Raji (cell line): ENCODE data around the gene ARHGAP27.

Source experiments
- POLR2A ChIP-seq: IDR thresholded peaks from 2 replicates; pipeline ENCODE4 v1.6.1; 2011; ENCODE audit warnings: low read depth, low read length, control low read depth; ENCODE audit not compliant: insufficient read depth

The ARHGAP27 gene, protein sequence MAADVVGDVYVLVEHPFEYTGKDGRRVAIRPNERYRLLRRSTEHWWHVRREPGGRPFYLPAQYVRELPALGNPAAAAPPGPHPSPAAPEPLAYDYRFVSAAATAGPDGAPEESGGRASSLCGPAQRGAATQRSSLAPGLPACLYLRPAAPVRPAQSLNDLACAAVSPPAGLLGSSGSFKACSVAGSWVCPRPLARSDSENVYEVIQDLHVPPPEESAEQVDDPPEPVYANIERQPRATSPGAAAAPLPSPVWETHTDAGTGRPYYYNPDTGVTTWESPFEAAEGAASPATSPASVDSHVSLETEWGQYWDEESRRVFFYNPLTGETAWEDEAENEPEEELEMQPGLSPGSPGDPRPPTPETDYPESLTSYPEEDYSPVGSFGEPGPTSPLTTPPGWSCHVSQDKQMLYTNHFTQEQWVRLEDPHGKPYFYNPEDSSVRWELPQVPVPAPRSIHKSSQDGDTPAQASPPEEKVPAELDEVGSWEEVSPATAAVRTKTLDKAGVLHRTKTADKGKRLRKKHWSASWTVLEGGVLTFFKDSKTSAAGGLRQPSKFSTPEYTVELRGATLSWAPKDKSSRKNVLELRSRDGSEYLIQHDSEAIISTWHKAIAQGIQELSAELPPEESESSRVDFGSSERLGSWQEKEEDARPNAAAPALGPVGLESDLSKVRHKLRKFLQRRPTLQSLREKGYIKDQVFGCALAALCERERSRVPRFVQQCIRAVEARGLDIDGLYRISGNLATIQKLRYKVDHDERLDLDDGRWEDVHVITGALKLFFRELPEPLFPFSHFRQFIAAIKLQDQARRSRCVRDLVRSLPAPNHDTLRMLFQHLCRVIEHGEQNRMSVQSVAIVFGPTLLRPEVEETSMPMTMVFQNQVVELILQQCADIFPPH

GRCh38 chr17:45432405-45433158 lies at the start of gene ARHGAP27:
ARHGAP27 (minus strand) TSS chr17:45432870; CDS start chr17:45430279, 2,591 bp downstream.
- no peak for TF ChIP-seq POLR2A

GRCh38 chr17:45451131-45451530 lies 18.5 kb upstream of the ARHGAP27 start:
- no peak for TF ChIP-seq POLR2A

DNA sequence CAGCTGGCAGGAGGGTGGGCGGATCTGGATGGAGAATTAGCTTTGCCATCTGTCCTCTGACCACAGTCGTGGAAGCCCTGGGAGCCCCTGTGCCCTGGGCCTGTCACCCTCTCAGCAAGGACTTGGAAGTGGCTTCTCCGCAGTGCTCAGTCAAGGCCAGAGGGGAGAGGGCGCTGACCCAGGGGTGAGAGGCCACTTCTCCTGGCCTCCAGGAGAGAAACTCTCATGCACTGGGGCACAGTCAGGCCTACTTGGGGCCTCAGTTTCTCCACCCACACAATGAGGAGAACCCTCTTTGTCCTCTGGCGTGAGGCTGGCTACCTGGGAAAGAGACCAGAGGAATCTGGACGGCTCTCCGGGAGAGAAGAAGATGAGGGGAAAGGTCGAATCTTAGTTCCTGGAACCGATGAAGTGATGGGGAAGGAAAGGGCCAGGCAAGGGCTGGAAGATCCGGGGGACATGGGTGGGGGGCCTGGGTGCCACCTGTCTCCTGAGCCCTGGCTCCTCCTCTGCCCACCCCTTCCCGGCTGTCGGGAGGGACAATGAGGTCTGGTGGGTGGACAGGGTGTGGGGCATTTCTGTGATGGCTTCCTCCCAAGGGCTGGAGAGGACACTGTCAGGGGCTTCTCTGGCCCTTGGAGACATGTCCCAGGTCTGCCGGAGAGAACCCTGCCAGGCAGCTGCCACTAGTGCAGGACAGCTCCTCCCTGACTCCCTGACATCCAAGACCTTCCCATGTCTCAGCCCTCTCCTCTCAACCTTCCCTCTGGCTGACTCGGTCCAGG lies 9.0 kb upstream of the ARHGAP27 start:
- TF ChIP-seq POLR2A: no peak

GRCh38 chr17:45440161-45440778 lies 7.6 kb upstream of the ARHGAP27 start:
- TF ChIP-seq POLR2A: no peak

- no peak for TF ChIP-seq POLR2A
These were observed 6.4 kb upstream of the ARHGAP27 start for GRCh38 chr17:45438931-45439610.

DNA sequence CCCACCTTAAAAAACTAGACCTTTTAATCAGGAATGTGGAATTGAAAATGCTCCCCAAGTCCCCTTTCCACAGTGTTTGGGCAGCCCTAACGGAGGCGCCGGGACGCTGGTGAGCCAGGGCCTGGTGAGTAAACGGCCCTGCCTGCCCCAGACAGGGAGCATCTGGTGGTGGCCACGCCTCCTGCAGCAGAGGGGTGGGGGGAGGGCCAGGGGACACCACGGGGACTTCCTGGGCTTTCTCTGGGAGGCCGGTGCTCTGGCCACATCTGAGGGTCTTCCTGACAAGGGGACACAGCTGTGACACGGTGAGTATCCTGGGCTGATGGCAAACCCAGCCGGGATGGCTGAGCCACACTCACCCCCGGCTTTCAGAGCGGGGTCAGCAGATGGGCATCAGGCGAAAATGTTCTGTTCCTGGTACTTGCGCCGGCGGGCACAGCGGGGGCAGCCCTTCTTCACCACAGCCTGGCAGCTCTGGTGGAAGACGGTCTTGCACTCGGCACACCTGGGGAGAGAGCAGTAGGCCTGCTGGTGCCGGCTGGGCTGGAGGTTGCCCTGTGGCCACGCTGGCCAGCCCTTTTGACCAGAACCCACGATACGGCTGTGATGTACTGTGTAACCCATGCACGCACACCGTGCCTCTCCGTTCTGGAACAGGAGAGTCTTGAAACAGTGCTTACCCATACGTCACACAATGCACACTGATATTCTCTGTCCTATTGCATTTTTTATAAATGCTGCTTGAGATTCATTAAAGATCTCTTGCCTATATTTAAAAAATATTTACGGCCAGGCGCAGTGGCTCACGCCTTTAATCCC lies 5.0 kb upstream of the ARHGAP27 start:
- no peak for TF ChIP-seq POLR2A

- TF ChIP-seq POLR2A: no peak
These were observed 4.2 kb upstream of the ARHGAP27 start for GRCh38 chr17:45436625-45437464.

DNA sequence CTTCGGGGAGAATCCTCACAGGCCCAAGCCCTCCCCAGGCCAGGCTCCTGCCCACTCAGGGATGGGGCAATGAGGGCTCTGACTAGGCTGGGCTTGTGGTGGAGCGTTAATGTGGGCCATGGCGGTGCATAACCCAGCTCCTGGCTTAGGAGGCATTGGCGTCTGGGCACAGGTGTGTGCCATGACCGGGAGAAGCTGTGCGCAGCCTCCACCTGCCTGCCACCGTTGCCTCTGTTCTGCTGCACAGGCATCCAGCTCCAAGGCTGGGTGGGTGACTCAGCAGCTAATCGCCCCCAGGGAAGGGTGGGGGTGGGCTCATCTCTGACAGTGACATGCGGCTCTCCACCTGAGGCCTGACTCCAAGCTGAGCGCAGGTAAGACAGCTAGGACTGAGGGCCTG lies 3.5 kb upstream of the ARHGAP27 start:
- TF ChIP-seq POLR2A: no peak

GRCh38 chr17:45435481-45435880 lies 2.8 kb upstream of the ARHGAP27 start:
- TF ChIP-seq POLR2A: no peak

- no peak for TF ChIP-seq POLR2A
These were observed 477 bp upstream of the ARHGAP27 start for GRCh38 chr17:45433159-45433535.

DNA sequence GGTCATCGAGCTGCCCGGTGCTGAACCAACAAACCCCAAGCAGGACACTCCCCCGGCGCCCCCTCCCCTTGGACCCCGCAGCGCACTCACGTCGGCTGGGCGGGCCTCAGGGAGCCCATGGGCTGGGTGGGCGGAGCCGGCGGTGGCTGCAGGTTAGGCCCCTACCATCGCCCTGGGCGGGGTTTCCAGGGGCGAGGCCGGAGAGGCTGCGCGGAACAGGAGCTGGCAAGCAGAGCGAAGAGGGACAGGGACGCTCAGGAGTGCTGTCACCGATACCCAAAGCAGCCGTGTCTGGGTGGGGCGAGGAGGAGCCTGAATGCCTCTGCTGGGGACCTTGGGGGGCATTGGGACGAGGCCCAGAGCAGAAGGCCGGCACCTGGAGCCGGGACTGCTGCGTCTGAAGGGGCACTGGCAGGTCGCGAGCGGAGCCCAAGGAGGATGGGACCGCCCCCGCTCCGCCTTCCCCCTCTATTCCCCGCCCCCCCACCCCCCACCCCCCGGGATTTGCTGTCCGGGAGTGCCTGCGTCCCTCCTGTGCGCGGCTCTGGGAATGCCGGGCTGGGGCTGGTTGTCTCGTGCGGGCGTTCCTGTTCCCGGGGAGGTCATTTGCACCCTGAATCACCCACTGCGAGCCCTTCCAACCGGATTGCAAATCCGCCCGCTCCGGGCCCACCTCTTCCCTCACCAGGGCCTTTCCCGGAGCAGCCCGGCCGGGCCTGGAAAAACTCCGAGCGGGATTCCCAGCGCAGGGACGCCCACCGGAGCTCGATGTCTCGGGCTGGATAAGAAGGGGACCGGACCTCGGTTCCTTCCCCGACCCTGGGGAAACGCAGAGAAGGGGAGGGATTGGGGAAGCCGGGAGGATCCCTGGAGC lies 902 bp downstream of the ARHGAP27 start:
- no peak for TF ChIP-seq POLR2A
